Neuron (in vitro differentiated cells): ENCODE measurements around the gene RAD23A.

Source experiments
- H2AFZ ChIP-seq: one replicate; pipeline ENCODE4 v1.6.1; 2013; ENCODE audit warnings: low read depth, mild to moderate bottlenecking, inconsistent platforms, low read length, moderate library complexity
- H3K27me3 ChIP-seq: one replicate; pipeline ENCODE4 v1.6.1; 2013; ENCODE audit warnings: low read length; ENCODE audit not compliant: insufficient read depth
- H3K36me3 ChIP-seq: one replicate; pipeline ENCODE4 v1.6.1; 2013; ENCODE audit warnings: low read length; ENCODE audit not compliant: insufficient read depth
- H3K4me1 ChIP-seq: one replicate; pipeline ENCODE4 v1.6.1; 2013; ENCODE audit warnings: low read length; ENCODE audit not compliant: insufficient read depth
- H3K4me3 ChIP-seq: 2 replicates; pipeline ENCODE4 v1.5.1; 2013; ENCODE audit warnings: mild to moderate bottlenecking, low read length, moderate library complexity
- H3K9me3 ChIP-seq: one replicate; pipeline ENCODE4 v1.6.1; 2013; ENCODE audit warnings: low read length

Gene RAD23A

GRCh38 chr19:12986726-12987125 is 41.1 kb downstream of the RAD23A start:
- no peaks in the 10 kb centered on the region for H3K9me3 ChIP-seq
- H3K4me1 ChIP-seq = peaks cover 11% of the 10 kb centered on the region
- no peak overlapping the region for H2AFZ ChIP-seq
- no peaks in the 10 kb centered on the region for H3K36me3 ChIP-seq
- peaks cover 56% of the 10 kb centered on the region for H3K27me3 ChIP-seq
- no peak overlapping the region for H3K4me3 ChIP-seq

GRCh38 chr19:12987190-12987589 is 41.5 kb downstream of the RAD23A start:
- H3K4me3 ChIP-seq = no peak overlapping the region
- no peaks in the 10 kb centered on the region for H3K9me3 ChIP-seq
- H3K4me1 ChIP-seq = peaks cover 11% of the 10 kb centered on the region
- H3K36me3 ChIP-seq = no peaks in the 10 kb centered on the region
- no peak overlapping the region for H2AFZ ChIP-seq
- H3K27me3 ChIP-seq = peaks cover 56% of the 10 kb centered on the region

- Histone ChIP-seq H3K4me3 (no peak overlapping the region), H3K36me3 (no peaks in the 10 kb centered on the region), H3K9me3 (no peaks in the 10 kb centered on the region), H2AFZ (no peak overlapping the region), H3K27me3 (peaks cover 56% of the 10 kb centered on the region), H3K4me1 (peaks cover 11% of the 10 kb centered on the region)
These were observed 42.1 kb downstream of the RAD23A start for GRCh38 chr19:12987781-12988180.

- no peaks in the 10 kb centered on the region for H3K36me3 ChIP-seq
- H3K4me1 ChIP-seq = peaks cover under 1% of the 10 kb centered on the region
- no peaks in the 10 kb centered on the region for H3K9me3 ChIP-seq
- H3K4me3 ChIP-seq = no peak overlapping the region
- H3K27me3 ChIP-seq = peaks cover 59% of the 10 kb centered on the region
- no peak overlapping the region for H2AFZ ChIP-seq
These were observed 44.8 kb downstream of the RAD23A start for GRCh38 chr19:12990431-12990830.

- Histone ChIP-seq H2AFZ (no peak overlapping the region), H3K9me3 (no peaks in the 10 kb centered on the region), H3K27me3 (peaks cover 55% of the 10 kb centered on the region), H3K4me3 (no peak overlapping the region), H3K36me3 (no peaks in the 10 kb centered on the region), H3K4me1 (peaks cover under 1% of the 10 kb centered on the region)
These were observed 45.2 kb downstream of the RAD23A start for GRCh38 chr19:12990853-12991252.

GRCh38 chr19:12991296-12991695 is 45.6 kb downstream of the RAD23A start:
- Histone ChIP-seq H3K4me3 (no peak overlapping the region), H3K27me3 (peaks cover 55% of the 10 kb centered on the region), H3K4me1 (peaks cover 3% of the 10 kb centered on the region), H3K36me3 (no peaks in the 10 kb centered on the region), H3K9me3 (no peaks in the 10 kb centered on the region), H2AFZ (no peak overlapping the region)

- Histone ChIP-seq H3K4me1 (peaks cover 3% of the 10 kb centered on the region), H3K27me3 (peaks cover 60% of the 10 kb centered on the region), H3K36me3 (no peaks in the 10 kb centered on the region)
These were observed 47.1 kb downstream of the RAD23A start for GRCh38 chr19:12992729-12993128.

GRCh38 chr19:12993562-12993961 is 47.9 kb downstream of the RAD23A start:
- no peaks in the 10 kb centered on the region for H3K36me3 ChIP-seq
- peaks cover 3% of the 10 kb centered on the region for H3K4me1 ChIP-seq
- no peaks in the 10 kb centered on the region for H3K9me3 ChIP-seq
- H3K4me3 ChIP-seq = no peak overlapping the region
- no peak overlapping the region for H2AFZ ChIP-seq
- H3K27me3 ChIP-seq = peaks cover 59% of the 10 kb centered on the region

More at GRCh38 chr19:12992729-12993128, 47.1 kb downstream of the RAD23A start:
- Histone ChIP-seq H2AFZ (no peak overlapping the region), H3K4me3 (no peak overlapping the region), H3K9me3 (no peaks in the 10 kb centered on the region)

- Histone ChIP-seq H3K4me1 (peaks cover 3% of the 10 kb centered on the region), H3K4me3 (peak within 1 kb of the TSS; percentile 30), H2AFZ (no peak within 1 kb of the TSS), H3K36me3 (no peaks in the 10 kb centered on the region), H3K27me3 (peaks cover 68% of the 10 kb centered on the region), H3K9me3 (no peaks in the 10 kb centered on the region)
These were observed 49.3 kb downstream of the RAD23A start, which contains the start of gene NFIX for GRCh38 chr19:12994701-12995595. NFIX (plus strand) TSS chr19:12995475; CDS start chr19:12995838, 363 bp downstream.

- Histone ChIP-seq H3K4me3 (peak overlapping the region; percentile 25), H3K36me3 (no peaks in the 10 kb centered on the region), H2AFZ (no peak overlapping the region), H3K9me3 (no peaks in the 10 kb centered on the region), H3K27me3 (peaks cover 71% of the 10 kb centered on the region), H3K4me1 (peaks cover 3% of the 10 kb centered on the region)
These were observed 50.1 kb downstream of the RAD23A start for GRCh38 chr19:12995596-12996405.

- H3K4me1 ChIP-seq = peaks cover 3% of the 10 kb centered on the region
- H3K27me3 ChIP-seq = peaks cover 71% of the 10 kb centered on the region
- H3K9me3 ChIP-seq = no peaks in the 10 kb centered on the region
- no peaks in the 10 kb centered on the region for H3K36me3 ChIP-seq
- H3K4me3 ChIP-seq = no peak overlapping the region
- H2AFZ ChIP-seq = no peak overlapping the region
These were observed 50.9 kb downstream of the RAD23A start for GRCh38 chr19:12996406-12997094.

- Histone ChIP-seq H3K27me3 (peaks cover 73% of the 10 kb centered on the region), H3K4me3 (no peak overlapping the region), H3K9me3 (no peaks in the 10 kb centered on the region), H3K36me3 (no peaks in the 10 kb centered on the region), H2AFZ (no peak overlapping the region), H3K4me1 (peaks cover 3% of the 10 kb centered on the region)
These were observed 51.7 kb downstream of the RAD23A start for GRCh38 chr19:12997179-12997966.
